Measurements from ENCODE around the gene GATAD2A.

GATAD2A gene

GRCh38 chr19:19427302-19427701, 21.8 kb downstream of the GATAD2A start:
- no peak for TF ChIP-seq CTCF (conservative IDR thresholded peaks at IDR 0.05; ENCODE audit: low read depth, low read length)
- peaks cover 14% of the 10 kb centered on the region; the same call in 1 of the 2 replicates for H4K20me1 ChIP-seq (ENCODE audit: insufficient read depth)
- no peak overlapping the region for H3K4me2 ChIP-seq
- H3K27ac ChIP-seq, result no peak overlapping the region
- no peak overlapping the region for H2AFZ ChIP-seq (ENCODE audit: low read depth)
- peaks cover 99% of the 10 kb centered on the region for H3K79me2 ChIP-seq (ENCODE audit: insufficient read depth, low read depth)
- no peaks in the 10 kb centered on the region for H3K27me3 ChIP-seq (ENCODE audit: insufficient read depth, low read depth)
- no peaks in the 10 kb centered on the region; the same call in 1 of the 2 replicates for H3K36me3 ChIP-seq (ENCODE audit: insufficient read depth)
- no peak overlapping the region for H3K9ac ChIP-seq
- no peaks in the 10 kb centered on the region for H3K4me1 ChIP-seq (ENCODE audit: low read depth, poor library complexity, severe bottlenecking)
- H3K4me3 ChIP-seq (IDR thresholded peaks at IDR 0.05; ENCODE audit: insufficient read depth, low read depth, low read length), result no peak overlapping the region

- Histone ChIP-seq H3K27me3 (ENCODE audit: insufficient read depth, low read depth) (no peaks in the 10 kb centered on the region), H2AFZ (ENCODE audit: low read depth) (no peak overlapping the region), H3K4me1 (ENCODE audit: low read depth, poor library complexity, severe bottlenecking) (no peaks in the 10 kb centered on the region), H3K36me3 (ENCODE audit: insufficient read depth) (no peaks in the 10 kb centered on the region; the same call in 1 of the 2 replicates), H3K4me2 (no peak overlapping the region), H3K79me2 (ENCODE audit: insufficient read depth, low read depth) (peaks cover 99% of the 10 kb centered on the region), H3K9ac (no peak overlapping the region), H3K4me3 (IDR thresholded peaks at IDR 0.05; ENCODE audit: insufficient read depth, low read depth, low read length) (no peak overlapping the region), H3K27ac (no peak overlapping the region), H4K20me1 (ENCODE audit: insufficient read depth) (peaks cover 12% of the 10 kb centered on the region; the same call in 1 of the 2 replicates)
- no peak for TF ChIP-seq CTCF (conservative IDR thresholded peaks at IDR 0.05; ENCODE audit: low read depth, low read length)
Observed at GRCh38 chr19:19427944-19428343, 22.5 kb downstream of the GATAD2A start.

- no peak overlapping the region for H3K4me3 ChIP-seq (IDR thresholded peaks at IDR 0.05; ENCODE audit: insufficient read depth, low read depth, low read length)
- H3K27ac ChIP-seq, result no peak overlapping the region
- no peak overlapping the region for H3K9ac ChIP-seq
- peaks cover 99% of the 10 kb centered on the region for H3K79me2 ChIP-seq (ENCODE audit: insufficient read depth, low read depth)
- H2AFZ ChIP-seq (ENCODE audit: low read depth), result no peak overlapping the region
- H3K27me3 ChIP-seq (ENCODE audit: insufficient read depth, low read depth), result no peaks in the 10 kb centered on the region
- H3K4me2 ChIP-seq, result no peak overlapping the region
- H3K4me1 ChIP-seq (ENCODE audit: low read depth, poor library complexity, severe bottlenecking), result no peaks in the 10 kb centered on the region
- H4K20me1 ChIP-seq (ENCODE audit: insufficient read depth), result peaks cover 4% of the 10 kb centered on the region; the same call in 1 of the 2 replicates
- no peak for TF ChIP-seq CTCF (conservative IDR thresholded peaks at IDR 0.05; ENCODE audit: low read depth, low read length)
- no peaks in the 10 kb centered on the region; the same call in 1 of the 2 replicates for H3K36me3 ChIP-seq (ENCODE audit: insufficient read depth)
Observed at GRCh38 chr19:19428746-19429145, 23.3 kb downstream of the GATAD2A start.

- H3K36me3 ChIP-seq (ENCODE audit: insufficient read depth), result no peaks in the 10 kb centered on the region; the same call in 1 of the 2 replicates
- TF ChIP-seq CTCF (conservative IDR thresholded peaks at IDR 0.05; ENCODE audit: low read depth, low read length), result no peak
- H3K9ac ChIP-seq, result no peak overlapping the region
Observed at GRCh38 chr19:19429361-19429760, 23.9 kb downstream of the GATAD2A start.

More at GRCh38 chr19:19429361-19429760, 23.9 kb downstream of the GATAD2A start:
- Histone ChIP-seq H3K4me1 (ENCODE audit: low read depth, poor library complexity, severe bottlenecking) (no peaks in the 10 kb centered on the region), H4K20me1 (ENCODE audit: insufficient read depth) (peaks cover 4% of the 10 kb centered on the region; the same call in 1 of the 2 replicates), H3K79me2 (ENCODE audit: insufficient read depth, low read depth) (peaks cover 99% of the 10 kb centered on the region), H3K4me2 (no peak overlapping the region), H2AFZ (ENCODE audit: low read depth) (no peak overlapping the region), H3K27ac (no peak overlapping the region), H3K27me3 (ENCODE audit: insufficient read depth, low read depth) (no peaks in the 10 kb centered on the region), H3K4me3 (IDR thresholded peaks at IDR 0.05; ENCODE audit: insufficient read depth, low read depth, low read length) (no peak overlapping the region)
